GM21367 (cell line): ENCODE results near the gene TMEM129.

ENCODE experiments used
- ATAC-seq: cut with Tn5 transposase; IDR thresholded peaks from one replicate; pipeline ENCODE4 v1.9.1; 2021; ENCODE audit not compliant: unreplicated experiment

TMEM129 gene

GRCh38 chr4:1745165-1745564, 24.0 kb upstream of the TMEM129 start:
- no peak for ATAC-seq

DNA sequence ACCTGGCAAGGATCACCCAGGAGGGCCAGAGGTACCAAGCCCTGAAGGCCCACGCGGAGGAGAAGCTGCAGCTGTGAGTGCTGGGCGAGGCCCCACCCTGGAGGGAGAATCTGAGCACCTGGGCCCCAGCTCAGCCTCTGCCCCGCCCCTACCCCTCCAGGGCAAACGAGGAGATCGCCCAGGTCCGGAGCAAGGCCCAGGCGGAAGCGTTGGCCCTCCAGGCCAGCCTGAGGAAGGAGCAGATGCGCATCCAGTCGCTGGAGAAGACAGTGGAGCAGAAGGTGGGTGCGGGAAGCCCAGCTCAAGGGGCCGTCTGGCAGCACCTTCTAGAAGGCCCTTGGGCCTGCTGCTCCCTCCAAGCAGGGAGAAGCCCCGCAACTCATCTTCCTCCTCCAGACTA, 23.4 kb upstream of the TMEM129 start:
- ATAC-seq: no peak

- ATAC-seq: no peak
Observed at GRCh38 chr4:1743975-1744374, 22.9 kb upstream of the TMEM129 start.

- no peak for ATAC-seq
Observed at GRCh38 chr4:1743551-1743950, 22.4 kb upstream of the TMEM129 start.

DNA sequence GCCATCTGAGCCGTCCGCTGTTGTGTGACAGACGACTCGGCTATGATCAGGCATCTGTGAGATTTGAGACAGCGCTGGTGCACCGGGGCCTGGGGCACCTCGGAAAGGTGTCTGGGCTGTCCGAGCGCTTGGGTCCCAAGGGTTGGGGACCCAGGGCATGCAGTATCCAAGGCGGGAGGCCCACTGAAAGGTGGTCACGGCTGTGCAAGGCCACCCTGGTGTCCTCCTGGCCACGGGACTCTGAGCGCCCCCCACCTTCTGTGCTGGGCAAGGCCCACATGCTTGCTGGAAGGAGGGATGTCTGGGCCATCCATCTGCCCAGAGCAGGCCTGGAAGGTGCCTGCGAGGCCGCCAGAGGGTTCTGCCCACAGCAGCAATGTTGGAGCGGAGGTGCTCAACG, 20.1 kb upstream of the TMEM129 start:
- ATAC-seq: no peak

GRCh38 chr4:1740021-1740545, 19.0 kb upstream of the TMEM129 start:
- ATAC-seq: no peak

- ATAC-seq: no peak
Observed at GRCh38 chr4:1739358-1739757, 18.2 kb upstream of the TMEM129 start.

DNA sequence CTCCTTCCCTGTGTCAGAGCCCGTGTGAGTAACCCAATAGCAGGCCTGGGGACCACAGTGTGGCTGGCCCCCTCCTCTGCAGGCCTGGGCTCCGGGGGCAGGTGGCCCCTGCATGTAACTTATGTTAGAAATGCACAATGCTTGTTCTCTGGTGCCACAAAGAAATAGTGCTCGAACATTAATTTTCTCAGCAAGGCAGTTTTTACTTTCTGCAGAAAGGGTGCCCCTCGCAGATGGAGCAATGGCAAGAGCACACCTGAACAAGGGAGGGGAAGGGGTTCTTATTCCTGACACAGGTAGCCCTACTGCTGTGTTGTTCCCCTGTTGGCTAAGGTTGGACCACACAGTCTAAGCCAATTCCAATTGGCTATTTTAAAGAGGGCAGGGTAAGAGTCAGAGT, 17.3 kb upstream of the TMEM129 start:
- no peak for ATAC-seq

DNA sequence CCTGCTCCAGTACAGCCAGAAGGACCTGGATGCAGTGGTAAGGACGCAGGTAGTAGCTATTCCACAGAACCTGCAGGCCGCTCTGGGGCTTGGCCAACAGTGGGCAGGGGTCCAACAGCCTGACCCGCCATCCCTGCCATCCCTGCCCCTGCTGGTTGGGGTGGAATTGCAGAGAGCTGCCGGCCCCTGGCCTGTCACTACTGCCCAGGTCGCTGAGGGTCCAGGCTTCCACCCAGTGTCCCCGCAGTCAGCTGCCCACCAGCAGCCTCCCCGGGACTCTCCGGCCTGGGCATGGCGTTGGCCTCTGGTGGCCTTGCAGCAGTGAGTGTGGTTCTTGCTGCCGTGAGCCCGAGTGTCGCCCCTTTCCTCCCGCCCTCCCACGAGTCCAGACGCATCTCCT, 16.5 kb upstream of the TMEM129 start:
- ATAC-seq: no peak

- ATAC-seq: no peak
Observed at GRCh38 chr4:1736812-1737211, 15.7 kb upstream of the TMEM129 start.

DNA sequence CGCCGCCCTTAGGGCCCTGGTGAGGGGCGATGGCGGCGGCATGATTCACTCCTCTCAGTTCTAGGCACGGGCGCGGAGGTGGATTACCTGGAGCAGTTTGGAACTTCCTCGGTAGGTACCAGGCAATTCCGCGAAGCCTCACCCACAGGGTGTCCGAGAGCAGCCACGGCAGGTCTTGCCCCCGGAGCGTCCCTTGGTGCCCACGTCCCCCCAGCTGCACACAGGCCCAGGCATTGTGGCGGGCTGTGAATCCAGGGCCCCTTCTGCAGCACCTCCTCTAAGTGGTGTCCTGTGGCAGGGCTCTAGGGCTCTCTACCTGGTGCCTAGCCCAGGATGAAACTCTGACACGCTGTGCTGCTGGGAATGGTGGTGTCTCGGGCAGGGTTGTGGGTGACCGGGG, 14.1 kb upstream of the TMEM129 start:
- ATAC-seq: no peak

DNA sequence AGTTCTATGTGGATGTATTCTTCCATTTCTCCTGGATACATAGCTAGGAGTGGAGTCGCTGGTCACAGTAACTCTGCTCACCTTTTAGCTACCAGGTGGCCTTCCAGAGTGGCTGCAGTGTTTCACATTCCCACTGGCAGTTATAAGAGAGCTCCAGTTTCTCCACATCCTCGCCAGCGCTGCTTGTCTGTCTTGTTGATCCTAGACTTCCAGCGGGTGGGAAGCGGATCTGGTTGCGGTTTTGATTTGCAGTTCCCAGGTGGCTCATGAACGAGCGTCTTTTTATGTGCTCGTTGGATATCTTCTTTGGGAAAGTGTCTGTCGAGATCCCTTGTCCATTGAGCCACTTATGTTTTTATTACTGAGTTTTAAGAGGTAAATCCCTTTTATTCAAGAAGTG, 11.8 kb upstream of the TMEM129 start:
- no peak for ATAC-seq

- no peak for ATAC-seq
Observed at GRCh38 chr4:1731180-1731579, 10.1 kb upstream of the TMEM129 start.

GRCh38 chr4:1730532-1731135, 9.5 kb upstream of the TMEM129 start:
- ATAC-seq: no peak

- ATAC-seq: no peak
Observed at GRCh38 chr4:1728061-1728980, 7.2 kb upstream of the TMEM129 start.

- no peak for ATAC-seq
Observed at GRCh38 chr4:1727117-1728031, 6.3 kb upstream of the TMEM129 start.

DNA sequence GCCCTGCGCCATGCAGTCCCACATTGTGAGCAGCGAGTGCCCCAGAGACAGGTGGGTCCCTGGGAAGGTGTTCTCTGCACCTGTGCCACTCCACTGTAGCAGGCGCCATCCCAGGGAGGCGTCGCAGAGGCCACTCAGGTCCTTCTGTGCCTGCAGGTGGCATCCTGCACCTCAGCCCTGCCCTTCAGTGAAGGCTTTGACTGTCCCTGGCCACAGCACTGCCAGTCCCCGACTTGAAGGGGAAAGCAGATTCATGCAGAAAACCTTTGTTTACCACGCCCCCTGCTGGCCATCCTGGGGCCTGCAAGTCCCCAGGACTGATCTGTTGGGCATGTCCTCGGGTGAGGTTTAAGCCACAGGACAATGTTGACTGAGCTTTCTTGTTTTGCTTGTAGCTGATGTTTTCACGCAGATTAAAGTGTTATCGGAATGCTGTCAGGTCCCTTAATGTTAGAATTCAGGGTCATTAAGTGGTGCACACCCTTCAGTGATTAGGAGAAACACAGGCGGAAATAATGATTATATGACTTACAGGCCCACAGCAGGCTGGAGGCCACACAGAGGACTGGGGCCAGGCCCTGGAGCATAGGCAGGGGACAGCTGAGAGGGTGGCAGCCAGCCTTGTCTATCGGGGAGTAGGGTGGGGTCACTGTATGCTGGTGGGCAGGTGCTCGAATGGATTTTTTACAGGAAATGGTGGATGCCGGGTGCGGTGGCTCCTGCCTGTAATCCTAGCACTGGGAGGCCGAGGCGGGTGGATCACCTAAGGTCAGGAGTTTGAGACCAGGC, 5.2 kb upstream of the TMEM129 start:
- ATAC-seq: no peak

- ATAC-seq: no peak
Observed at GRCh38 chr4:1725521-1725920, 4.4 kb upstream of the TMEM129 start.

DNA sequence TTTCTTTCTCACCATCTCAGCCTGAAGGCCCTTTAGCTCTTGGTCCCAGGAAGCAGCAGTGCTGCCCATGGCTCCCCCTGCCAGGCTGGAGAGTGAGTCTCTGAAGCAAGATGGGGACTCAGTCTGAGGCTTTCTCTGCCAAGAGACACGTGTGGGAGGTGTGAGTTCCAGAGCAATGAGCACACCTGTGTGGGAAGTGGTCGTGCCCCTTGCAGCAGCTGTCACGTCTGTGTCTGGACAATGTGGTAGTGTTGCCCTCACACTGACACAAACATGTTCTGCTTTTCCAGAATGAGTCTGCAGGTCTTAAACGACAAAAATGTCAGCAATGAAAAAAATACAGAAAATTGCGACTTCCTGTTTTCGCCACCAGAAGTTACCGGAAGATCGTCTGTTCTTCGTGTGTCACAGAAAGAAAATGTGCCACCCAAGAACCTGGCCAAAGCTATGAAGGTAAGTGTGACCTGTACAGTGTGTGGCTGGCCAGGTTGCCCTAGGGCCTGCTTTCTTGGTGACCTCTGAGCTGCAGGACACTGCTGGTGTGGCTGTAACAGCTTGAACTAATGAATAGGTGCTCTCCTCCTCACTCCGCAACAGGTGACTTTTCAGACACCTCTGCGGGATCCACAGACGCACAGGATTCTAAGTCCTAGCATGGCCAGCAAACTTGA, 2.1 kb upstream of the TMEM129 start:
- no peak for ATAC-seq

- ATAC-seq: no peak
Observed at GRCh38 chr4:1722551-1723118, 1.5 kb upstream of the TMEM129 start.
